K562 (cell line): ENCODE data around the gene CBL. TPM values are rescaled to one million over a fixed set of nuclear protein-coding genes. Genes with fewer than 3 reads are reported as not detected.

Experiments
- CBX2 ChIP-seq: fragments of 200-600 bp; sonication (generic); IDR thresholded peaks from one replicate; pipeline ENCODE4 v1.6.1; 2012; ENCODE audit warnings: mild to moderate bottlenecking, low read length, inconsistent platforms; ENCODE audit not compliant: insufficient read depth, poor library complexity, severe bottlenecking
- CBX3 ChIP-seq, 2 experiments: IDR thresholded peaks; 1 replicate in 1 of 2; 2 replicates in 1 of 2; pipeline ENCODE4 v1.6.1; 2012; ENCODE audit warnings: inconsistent platforms in 2 of 2, low read length in 2 of 2, borderline replicate concordance in 1 of 2, control low read depth in 1 of 2
- GABPB1 ChIP-seq: sonication (generic); formaldehyde crosslinking; IDR thresholded peaks from 2 replicates; pipeline ENCODE4 v1.8.0; 2022; ENCODE audit warnings: mild to moderate bottlenecking, missing genetic modification reagents
- NFYB ChIP-seq: IDR thresholded peaks from 2 replicates; pipeline ENCODE4 v1.6.1; 2011; ENCODE audit warnings: mild to moderate bottlenecking, moderate library complexity; ENCODE audit not compliant: insufficient read length; ENCODE audit errors: extremely low read depth
- NR0B1 ChIP-seq: fragments of 450-650 bp; IDR thresholded peaks from one replicate; pipeline ENCODE4 v1.6.1; 2018; ENCODE audit warnings: mild to moderate bottlenecking, moderate library complexity; ENCODE audit not compliant: partially characterized antibody
- NUFIP1 ChIP-seq: fragments of 450-650 bp; IDR thresholded peaks from 2 replicates; pipeline ENCODE4 v1.6.1; 2018; ENCODE audit not compliant: partially characterized antibody
- PURB ChIP-seq: sonication (generic); formaldehyde crosslinking; IDR thresholded peaks from 2 replicates; pipeline ENCODE4 v1.9.0; 2021; ENCODE audit warnings: low read depth, mild to moderate bottlenecking, missing genetic modification reagents
- RBM17 ChIP-seq: fragments of 200-400 bp; formaldehyde crosslinking; IDR thresholded peaks from 2 replicates; pipeline ENCODE4 v1.6.1; 2017; ENCODE audit warnings: low read depth, mild to moderate bottlenecking, low read length, borderline replicate concordance
- THAP12 ChIP-seq: fragments of 250-450 bp; sonication (Bioruptor Pico); IDR thresholded peaks from 2 replicates; pipeline ENCODE4 v1.9.0; 2021; ENCODE audit warnings: mild to moderate bottlenecking, inconsistent platforms
- ZFP30 ChIP-seq: fragments of 250-450 bp; sonication (Bioruptor Pico); IDR thresholded peaks from 2 replicates; pipeline ENCODE4 v1.8.0; 2022; ENCODE audit warnings: moderate library complexity, mild to moderate bottlenecking, inconsistent platforms, borderline replicate concordance
- ZNF449 ChIP-seq: fragments of 250-450 bp; sonication (Bioruptor Pico); IDR thresholded peaks from 2 replicates; pipeline ENCODE4 v1.8.0; 2022; ENCODE audit warnings: moderate library complexity, mild to moderate bottlenecking, inconsistent platforms
- polyA plus RNA-seq, 8 experiments: library from polyadenylated mRNA; depleted of rRNA in 4 of 8; stranded (reverse) in 5 of 8; unstranded in 3 of 8; fragments of >200 nt; fragmentation: Nextera tagmentation in 2 of 8; fragmentation: Illumina TruSeq in 1 of 8; extraction: Ambion mirVana in 2 of 8; extraction: Trizol in 1 of 8; gene quantifications; 2 replicates each; pipeline versions ENCODE4 v1.2.1 to v1.2.3, GENCODE V29; 2011 to 2014; ENCODE audit warnings: inconsistent platforms in 1 of 8, missing spikeins in 1 of 8
- total RNA-seq, 7 experiments: library from RNA; depleted of rRNA in 6 of 7; stranded (reverse); fragments of >200 nt in 6 of 7; fragmentation: Illumina TruSeq in 2 of 7; extraction: Trizol in 2 of 7; gene quantifications; 2 replicates each; pipeline versions ENCODE4 v1.2.1 to v1.2.3, GENCODE V29; 2011 to 2021; ENCODE audit warnings: low replicate concordance in 1 of 7

The CBL gene
- total and polyA plus RNA-seq, 9 of the 15 experiments (the other 6 are each of a cell fraction or from before 2014, with no cell fraction given) = 3.2 to 24.9 (median 9.9) TPM

- no peak for TF ChIP-seq THAP12 (CRISPR knock-in tag)
- no peak for TF ChIP-seq ZFP30 (CRISPR knock-in tag)
- no peak for TF ChIP-seq CBX2
- no peak for TF ChIP-seq RBM17
- TF ChIP-seq ZNF449 (CRISPR knock-in tag) = no peak
- no peak for TF ChIP-seq PURB
- TF ChIP-seq NUFIP1 = no peak
- TF ChIP-seq CBX3 (IDR thresholded peaks at IDR 0.05; ENCODE audit: borderline replicate concordance in 1 of 2, low read length in 2 of 2) = no peak
- TF ChIP-seq GABPB1 (CRISPR knock-in tag) = no peak
- no peak for TF ChIP-seq NR0B1
- peak; percentile 17 for TF ChIP-seq NFYB
Measured at GRCh38 chr11:119195680-119196079, 10.5 kb upstream of the CBL start (continued).
